GM21528 (cell line): Measurements from ENCODE around the gene MTUS2.

Experiments used
- ATAC-seq: cut with Tn5 transposase; IDR thresholded peaks from one replicate; pipeline ENCODE4 v1.9.1; 2021; ENCODE audit warnings: mild to moderate bottlenecking, moderate library complexity; ENCODE audit not compliant: unreplicated experiment, low FRiP score

MTUS2 gene

GRCh38 chr13:28854657-28855056 is 34.5 kb downstream of the MTUS2 start:
- no peak for ATAC-seq

DNA sequence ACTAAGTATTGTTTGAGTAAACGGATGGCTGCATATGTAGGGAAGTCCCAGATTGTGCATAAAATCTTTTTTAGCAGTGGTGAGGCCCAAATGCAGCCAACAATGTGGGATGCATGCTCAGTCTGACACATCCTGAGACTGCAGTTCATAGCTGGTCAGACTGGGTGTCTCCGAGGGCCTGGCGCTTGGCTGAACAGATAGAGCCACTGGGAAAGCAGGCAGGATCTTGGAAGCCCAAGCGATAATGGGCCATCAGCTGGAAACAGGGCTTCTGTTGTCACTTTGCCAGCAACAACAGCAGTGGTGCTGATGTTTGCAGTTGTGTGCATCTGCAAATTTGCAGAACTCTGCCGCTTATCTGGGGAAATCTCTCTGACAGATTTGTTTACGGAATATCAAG is 36.1 kb downstream of the MTUS2 start:
- ATAC-seq: no peak

GRCh38 chr13:28859069-28859468 is 38.9 kb downstream of the MTUS2 start:
- no peak for ATAC-seq

DNA sequence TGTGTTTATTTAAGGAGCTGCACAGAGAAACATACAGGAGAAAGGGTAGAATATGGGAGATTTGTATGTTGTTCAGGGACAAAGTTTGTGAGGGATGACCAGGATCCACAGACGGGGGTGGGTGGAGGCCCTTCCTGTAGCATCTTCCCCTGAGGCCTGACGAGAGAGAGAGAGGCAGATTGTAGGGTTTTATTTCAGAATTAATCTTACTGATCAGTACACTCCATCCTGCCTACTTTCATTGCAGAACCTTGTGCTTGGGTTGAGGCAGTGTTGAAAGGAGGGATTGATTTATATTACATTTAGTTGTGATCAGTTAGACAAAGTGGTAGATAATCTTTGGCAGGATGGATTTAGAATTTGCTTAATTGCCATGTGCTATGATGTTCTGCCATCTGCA is 39.6 kb downstream of the MTUS2 start:
- ATAC-seq: no peak

GRCh38 chr13:28864544-28864943 is 44.4 kb downstream of the MTUS2 start:
- no peak for ATAC-seq

- ATAC-seq: no peak
Observed at GRCh38 chr13:28865149-28865744, 45.1 kb downstream of the MTUS2 start.

DNA sequence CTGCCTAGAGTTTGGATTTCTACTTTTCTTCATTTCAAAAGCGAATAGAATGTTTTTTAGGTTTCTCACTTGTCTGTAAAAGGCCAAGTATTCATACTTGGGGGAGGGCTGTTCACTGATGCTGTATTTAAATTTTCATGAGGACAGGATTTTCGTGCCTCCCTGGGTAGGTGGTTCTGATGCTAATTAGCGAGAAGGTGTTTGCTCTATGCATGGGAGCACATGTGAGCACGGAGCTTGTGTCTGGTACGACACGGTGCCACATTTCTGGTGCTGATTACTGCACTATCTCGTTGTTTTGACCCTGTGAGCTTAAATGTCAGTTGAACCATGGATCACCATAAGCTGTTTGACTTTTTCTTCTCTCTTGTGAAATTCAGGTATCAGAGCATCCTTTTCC is 45.8 kb downstream of the MTUS2 start:
- ATAC-seq: no peak

DNA sequence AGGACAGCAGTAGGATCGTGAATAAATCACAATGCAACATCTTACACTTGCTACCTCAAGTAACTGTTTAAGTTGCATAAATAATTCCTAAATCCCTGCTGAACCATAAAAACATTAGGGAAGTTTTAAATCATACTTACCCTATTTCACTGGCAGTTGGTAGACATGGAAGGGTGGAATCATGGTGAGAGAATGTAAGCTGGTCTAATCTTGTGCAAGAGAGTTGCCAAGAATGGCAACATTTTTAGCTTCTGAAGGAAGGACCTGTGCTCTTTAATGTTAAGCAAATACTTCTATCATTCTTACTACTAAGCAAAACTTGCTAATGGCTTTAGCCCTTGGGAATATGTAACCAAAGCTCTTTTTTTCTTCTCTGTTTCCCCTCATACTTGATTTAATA is 46.8 kb downstream of the MTUS2 start:
- ATAC-seq: no peak

DNA sequence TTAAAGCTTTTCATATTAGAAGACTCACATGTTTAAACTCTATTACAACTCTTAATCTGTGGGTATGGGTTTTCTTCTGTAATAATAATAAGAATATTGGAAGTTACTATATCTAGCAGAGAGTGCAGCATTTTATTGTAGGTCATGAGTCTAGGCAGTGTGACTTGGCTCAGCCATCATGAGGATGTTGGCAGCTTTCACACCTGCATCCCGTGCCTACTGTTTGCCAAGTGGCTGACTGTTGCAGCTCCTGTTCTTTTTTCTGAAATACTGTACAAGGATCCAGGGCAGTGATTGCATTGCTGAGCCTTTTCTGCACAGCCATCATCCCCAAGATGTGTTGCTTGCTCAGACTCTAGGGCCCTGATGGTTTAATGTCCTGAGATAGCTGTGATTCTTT is 47.4 kb downstream of the MTUS2 start:
- ATAC-seq: no peak

- no peak for ATAC-seq
Observed at GRCh38 chr13:28872427-28873176, 52.5 kb downstream of the MTUS2 start.

- no peak for ATAC-seq
Observed at GRCh38 chr13:28875846-28876615, 55.9 kb downstream of the MTUS2 start.

DNA sequence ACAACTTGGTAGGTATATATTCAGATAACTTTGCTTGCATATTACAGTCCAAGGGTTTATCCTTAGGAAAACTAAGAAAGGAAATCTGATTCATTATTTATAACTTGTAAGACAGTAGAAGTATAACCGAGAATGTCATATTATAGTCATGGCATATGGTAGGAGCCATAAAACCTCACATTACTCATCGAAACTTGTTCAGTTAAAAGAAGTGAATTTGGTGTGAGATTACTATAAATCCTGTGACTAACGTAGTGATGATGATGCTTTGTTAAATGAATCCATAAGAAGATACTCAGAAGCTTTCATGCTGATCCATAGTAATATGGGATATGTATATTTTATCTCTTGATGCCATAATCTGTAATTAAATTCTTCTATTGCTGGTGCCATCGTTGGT is 57.3 kb downstream of the MTUS2 start:
- ATAC-seq: no peak

- no peak for ATAC-seq
Observed at GRCh38 chr13:28885181-28885580, 65.0 kb downstream of the MTUS2 start.

GRCh38 chr13:28889086-28889732 is 69.1 kb downstream of the MTUS2 start:
- no peak for ATAC-seq

DNA sequence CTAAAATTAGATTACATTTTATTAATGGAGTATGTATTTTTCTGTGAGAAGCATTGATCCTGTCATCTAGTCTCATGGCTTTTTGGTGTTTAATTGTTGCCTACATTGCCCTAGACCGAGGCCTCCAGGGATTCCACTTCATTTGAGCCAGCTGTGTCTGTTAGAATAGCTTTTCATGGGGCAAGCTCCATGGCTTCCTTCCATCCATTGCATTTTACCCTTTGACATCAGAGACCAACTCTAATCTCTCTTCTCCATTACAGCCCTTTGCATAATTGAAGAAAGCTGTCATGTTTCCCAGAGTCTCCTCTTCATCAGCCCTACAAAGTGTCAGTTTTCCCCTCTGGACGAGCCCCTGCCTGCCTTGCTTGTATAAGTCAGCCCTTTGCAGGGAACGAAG is 70.6 kb downstream of the MTUS2 start:
- ATAC-seq: no peak

GRCh38 chr13:28918030-28918429 is 97.9 kb downstream of the MTUS2 start:
- ATAC-seq: no peak

DNA sequence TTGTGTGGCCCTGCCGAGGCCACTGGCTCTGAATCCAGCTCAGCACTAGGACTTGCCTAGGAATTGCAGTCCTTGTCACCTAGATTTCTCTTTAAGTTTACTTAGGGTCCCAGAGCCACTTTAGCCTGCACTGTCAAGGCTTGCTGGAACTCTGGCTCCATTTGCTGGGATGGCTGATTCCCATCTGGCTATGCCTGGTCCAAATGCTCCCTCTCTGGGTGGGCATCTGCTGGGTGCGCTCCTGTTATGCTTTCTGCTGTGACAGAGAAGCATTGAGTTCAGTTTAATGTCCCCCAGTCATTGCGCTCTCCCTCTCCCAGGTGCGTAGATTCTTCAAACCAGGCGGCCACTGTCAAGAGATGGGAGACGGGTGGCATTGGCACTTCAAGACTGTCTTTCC is 102.2 kb downstream of the MTUS2 start:
- no peak for ATAC-seq

DNA sequence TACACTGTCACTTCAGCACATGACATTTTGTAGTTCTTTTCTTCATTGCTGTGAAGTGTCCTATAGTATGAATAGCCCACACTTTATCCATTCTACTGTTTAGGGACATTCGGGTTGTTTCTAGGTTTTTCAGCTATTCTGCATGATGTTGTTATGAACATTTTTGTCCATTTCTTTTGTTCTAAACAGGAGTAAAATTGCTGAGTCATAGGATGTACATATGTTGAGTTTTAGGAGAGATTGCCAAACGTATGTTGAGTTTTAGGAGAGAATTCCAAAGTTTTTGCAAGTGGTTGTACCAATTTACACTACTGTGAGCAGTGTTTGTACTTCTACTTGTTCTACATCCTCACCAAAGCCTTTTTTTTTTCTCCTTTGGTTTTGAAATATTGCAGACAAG is 115.0 kb downstream of the MTUS2 start:
- ATAC-seq: no peak

- no peak for ATAC-seq
Observed at GRCh38 chr13:28942906-28943305, 122.8 kb downstream of the MTUS2 start.

GRCh38 chr13:28953714-28954418 is 133.7 kb downstream of the MTUS2 start:
- no peak for ATAC-seq

DNA sequence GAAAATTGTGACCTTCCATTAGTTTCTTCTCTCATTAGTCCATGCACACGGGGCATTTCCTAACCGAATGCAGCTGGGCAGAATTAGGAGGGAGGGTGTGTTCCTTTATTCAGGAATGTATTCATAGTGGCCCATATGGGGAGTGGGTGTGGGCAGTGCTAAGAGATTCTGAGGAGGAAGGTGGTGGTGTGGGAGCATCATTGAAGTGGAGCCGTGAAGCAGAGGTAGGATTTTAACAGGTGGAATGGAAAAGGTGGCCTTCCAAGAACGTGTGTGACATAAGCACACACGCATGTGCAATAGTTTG is 134.2 kb downstream of the MTUS2 start:
- no peak for ATAC-seq
